Kidney tubule cell (primary cell): ENCODE results near the gene MAML2.

Experiments
- DNase-seq: peaks from one replicate; pipeline ENCODE4 v3.0.0-alpha.2; 2018; ENCODE audit warnings: low spot score

Gene MAML2

GRCh38 chr11:96207459-96208449 lies 135.2 kb downstream of the MAML2 start:
- DNase-seq: no peak

- DNase-seq: no peak
Observed at GRCh38 chr11:96206955-96207354, 136.0 kb downstream of the MAML2 start.

GRCh38 chr11:96205460-96205809 lies 137.6 kb downstream of the MAML2 start:
- no peak for DNase-seq

GRCh38 chr11:96204721-96205459 lies 138.1 kb downstream of the MAML2 start:
- no peak for DNase-seq

GRCh38 chr11:96204366-96204659 lies 138.7 kb downstream of the MAML2 start:
- no peak for DNase-seq

- peak; percentile 74 for DNase-seq
Observed at GRCh38 chr11:96203567-96204365, 139.2 kb downstream of the MAML2 start.

- DNase-seq: peak; percentile 56
Observed at GRCh38 chr11:96200243-96200642, 142.8 kb downstream of the MAML2 start.

- DNase-seq: peak; percentile 83
Observed at GRCh38 chr11:96199563-96200025, 143.4 kb downstream of the MAML2 start.

- no peak for DNase-seq
Observed at GRCh38 chr11:96197801-96198701, 144.9 kb downstream of the MAML2 start.

- no peak for DNase-seq
Observed at GRCh38 chr11:96197103-96197502, 145.9 kb downstream of the MAML2 start.

GRCh38 chr11:96196181-96196662 lies 146.8 kb downstream of the MAML2 start:
- no peak for DNase-seq

- DNase-seq: no peak
Observed at GRCh38 chr11:96195671-96196070, 147.3 kb downstream of the MAML2 start.

- no peak for DNase-seq
Observed at GRCh38 chr11:96194581-96195374, 148.2 kb downstream of the MAML2 start.

- no peak for DNase-seq
Observed at GRCh38 chr11:96193745-96194443, 149.1 kb downstream of the MAML2 start.

- DNase-seq: no peak
Observed at GRCh38 chr11:96191752-96192151, 151.2 kb downstream of the MAML2 start.

GRCh38 chr11:96189351-96189750 lies 153.6 kb downstream of the MAML2 start:
- DNase-seq: no peak

- peak; percentile 44 for DNase-seq
Observed at GRCh38 chr11:96188243-96189006, 154.6 kb downstream of the MAML2 start.

GRCh38 chr11:96187822-96188221 lies 155.2 kb downstream of the MAML2 start:
- peak; percentile 88 for DNase-seq

- DNase-seq: no peak
Observed at GRCh38 chr11:96186806-96187205, 156.2 kb downstream of the MAML2 start.
